Vagina (tissue), 2 donors: ENCODE measurements around the gene RTN4IP1. TPM values are rescaled to one million over a fixed set of nuclear protein-coding genes. Genes with fewer than 3 reads are reported as not detected.

Experiments used
- DNase-seq, 2 donors: peaks; one replicate each; pipeline ENCODE4 v3.0.0-alpha.2; 2017; ENCODE audit errors: extremely low spot score in 2 of 2
- H3K27ac ChIP-seq: fragments of 200-600 bp; sonication (generic); one replicate; pipeline ENCODE4 v1.5.1; 2019
- H3K27me3 ChIP-seq: fragments of 200-600 bp; sonication (generic); one replicate; pipeline ENCODE4 v1.5.1; 2019
- H3K36me3 ChIP-seq, 2 donors: fragments of 200-600 bp; sonication (generic); one replicate each; pipeline ENCODE4 v1.5.1; 2017 to 2019
- H3K4me1 ChIP-seq: fragments of 200-600 bp; sonication (generic); one replicate; pipeline ENCODE4 v1.5.1; 2019
- H3K4me3 ChIP-seq, 2 donors: fragments of 200-600 bp; sonication (generic); 1 replicate in 1 of 2; 2 replicates in 1 of 2; pipeline ENCODE4 v1.5.1; 2016 to 2019
- H3K9me3 ChIP-seq: fragments of 200-600 bp; sonication (generic); one replicate; pipeline ENCODE4 v1.5.1; 2019
- POLR2A ChIP-seq, 2 donors: fragments of 450-650 bp; IDR thresholded peaks; one replicate each; pipeline ENCODE4 v1.6.1; 2017; ENCODE audit warnings: antibody characterized with exemption in 2 of 2, mild to moderate bottlenecking in 2 of 2, moderate library complexity in 2 of 2
- POLR2AphosphoS5 ChIP-seq, 2 donors: sonication (generic); formaldehyde crosslinking; IDR thresholded peaks; one replicate each; pipeline ENCODE4 v1.9.0; 2017; ENCODE audit warnings: antibody characterized with exemption in 2 of 2, mild to moderate bottlenecking in 2 of 2, low read depth in 1 of 2; ENCODE audit not compliant: insufficient read depth in 1 of 2
- intact Hi-C: fragments of 100-400 bp; cut with DNase I; formaldehyde crosslinking; loops from one replicate; pipeline ENCODE4 v1.15.1; 2023
- total RNA-seq: library from RNA; depleted of rRNA; stranded (reverse); fragments of >200 nt; gene quantifications from one replicate; pipeline ENCODE4 v1.2.3, GENCODE V29; 2016
- TF ChIP-seq, protein P1 (sequence below), 3 experiments: fragments of 450-650 bp in 2 of 3; fragments of 200-600 bp in 1 of 3; sonication (generic) in 1 of 3; IDR thresholded peaks; one replicate each; pipeline ENCODE4 v1.5.1; 2017 to 2019; ENCODE audit warnings: antibody characterized with exemption in 3 of 3, mild to moderate bottlenecking in 2 of 3, moderate library complexity in 2 of 3

The RTN4IP1 gene
- total RNA-seq, 1 donor from 2014 or later: 2.9 TPM

DNA sequence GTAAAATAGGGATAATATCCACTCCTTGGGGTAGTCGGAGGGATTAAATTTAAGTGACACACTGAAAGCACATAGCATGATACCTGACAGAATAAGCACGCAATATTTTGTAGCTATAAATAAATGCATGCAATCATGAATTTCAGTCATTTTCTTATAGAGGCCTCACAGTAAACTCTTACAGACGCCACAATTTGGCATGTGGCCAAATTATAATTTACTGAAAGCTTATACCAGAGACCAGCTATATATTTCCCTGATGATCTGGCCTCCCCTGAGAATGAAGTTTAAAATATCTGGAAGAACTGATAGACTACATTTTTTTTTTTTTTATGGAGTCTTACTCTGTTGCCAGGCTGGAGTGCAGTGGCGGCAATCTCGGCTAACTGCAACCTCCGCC, 40.9 kb upstream of the RTN4IP1 start:
- intact Hi-C loops: no loop called here
- no peaks in the 10 kb centered on the region for H3K9me3 ChIP-seq
- H3K36me3 ChIP-seq: no peaks in the 10 kb centered on the region
- no peak for DNase-seq
- H3K4me1 ChIP-seq: no peaks in the 10 kb centered on the region
- H3K27me3 ChIP-seq: no peaks in the 10 kb centered on the region
- H3K4me3 ChIP-seq: no peak overlapping the region
- TF ChIP-seq, protein P1, sequence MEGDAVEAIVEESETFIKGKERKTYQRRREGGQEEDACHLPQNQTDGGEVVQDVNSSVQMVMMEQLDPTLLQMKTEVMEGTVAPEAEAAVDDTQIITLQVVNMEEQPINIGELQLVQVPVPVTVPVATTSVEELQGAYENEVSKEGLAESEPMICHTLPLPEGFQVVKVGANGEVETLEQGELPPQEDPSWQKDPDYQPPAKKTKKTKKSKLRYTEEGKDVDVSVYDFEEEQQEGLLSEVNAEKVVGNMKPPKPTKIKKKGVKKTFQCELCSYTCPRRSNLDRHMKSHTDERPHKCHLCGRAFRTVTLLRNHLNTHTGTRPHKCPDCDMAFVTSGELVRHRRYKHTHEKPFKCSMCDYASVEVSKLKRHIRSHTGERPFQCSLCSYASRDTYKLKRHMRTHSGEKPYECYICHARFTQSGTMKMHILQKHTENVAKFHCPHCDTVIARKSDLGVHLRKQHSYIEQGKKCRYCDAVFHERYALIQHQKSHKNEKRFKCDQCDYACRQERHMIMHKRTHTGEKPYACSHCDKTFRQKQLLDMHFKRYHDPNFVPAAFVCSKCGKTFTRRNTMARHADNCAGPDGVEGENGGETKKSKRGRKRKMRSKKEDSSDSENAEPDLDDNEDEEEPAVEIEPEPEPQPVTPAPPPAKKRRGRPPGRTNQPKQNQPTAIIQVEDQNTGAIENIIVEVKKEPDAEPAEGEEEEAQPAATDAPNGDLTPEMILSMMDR (IDR thresholded peaks at IDR 0.05): no peak
- TF ChIP-seq POLR2AphosphoS5 (IDR thresholded peaks at IDR 0.05; ENCODE audit: insufficient read depth in 1 of 2, low read depth in 1 of 2) (no peak), POLR2A (IDR thresholded peaks at IDR 0.05) (no peak)
- H3K27ac ChIP-seq: no peak overlapping the region

DNA sequence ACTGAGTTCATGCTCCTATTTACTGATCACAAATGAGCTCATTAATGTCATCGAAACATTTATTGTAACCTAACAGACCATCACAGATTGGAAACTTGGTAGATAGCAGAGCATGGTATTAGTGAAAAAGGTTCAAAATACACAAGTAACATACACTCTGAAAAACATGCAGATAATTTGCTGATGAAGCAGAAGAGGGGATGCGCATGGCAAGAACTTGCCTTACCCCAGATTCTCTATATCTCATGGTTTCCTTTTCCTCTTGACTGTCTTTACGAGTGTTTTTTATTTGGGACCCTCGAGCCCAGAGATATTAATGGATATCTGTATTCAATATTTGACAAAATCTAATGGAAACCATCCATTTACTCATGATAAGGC, 37.7 kb upstream of the RTN4IP1 start:
- Histone ChIP-seq H3K9me3 (no peaks in the 10 kb centered on the region), H3K4me3 (no peak overlapping the region), H3K27me3 (no peaks in the 10 kb centered on the region), H3K27ac (no peak overlapping the region), H3K4me1 (no peaks in the 10 kb centered on the region), H3K36me3 (peaks cover 0 to 12% of the 10 kb centered on the region in 2 donors)
- TF ChIP-seq POLR2AphosphoS5 (IDR thresholded peaks at IDR 0.05; ENCODE audit: insufficient read depth in 1 of 2, low read depth in 1 of 2) (no peak), POLR2A (IDR thresholded peaks at IDR 0.05) (no peak)
- TF ChIP-seq, protein P1 (IDR thresholded peaks at IDR 0.05): no peak
- intact Hi-C loops: no loop called here
- no peak for DNase-seq

DNA sequence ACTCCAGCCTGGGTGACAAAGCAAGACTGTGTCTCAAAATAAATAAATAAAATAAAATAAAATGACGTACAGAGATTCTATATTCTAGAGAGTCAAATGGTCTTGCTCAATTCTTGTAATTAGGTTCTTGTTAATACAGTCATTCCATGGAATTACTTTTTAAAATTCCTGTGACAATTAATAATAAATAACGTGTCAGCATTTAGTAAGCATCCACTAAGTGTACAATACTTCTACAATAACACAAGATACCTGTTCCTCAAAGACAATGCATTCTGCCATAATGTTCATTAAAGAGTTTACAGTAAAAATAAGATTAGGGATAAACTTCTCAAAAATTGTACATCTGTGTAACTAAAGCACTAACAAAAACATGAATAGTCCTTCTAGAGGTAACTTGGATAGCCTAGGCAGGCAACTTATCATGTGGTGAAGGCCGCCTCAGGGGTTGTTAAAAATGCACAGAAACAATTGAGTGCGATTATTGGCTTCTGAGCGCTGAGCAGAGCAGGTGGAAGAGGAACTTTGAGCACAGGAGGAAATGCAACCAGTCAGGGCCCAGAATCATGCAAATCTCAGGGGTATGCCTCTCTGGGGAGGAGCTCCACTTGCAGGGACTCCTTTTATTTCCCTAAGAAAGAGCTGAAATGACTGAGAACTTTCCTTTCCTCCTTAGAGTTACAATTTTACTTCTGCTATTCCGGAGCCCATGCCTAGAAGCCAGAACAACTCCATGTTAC, 37.2 kb upstream of the RTN4IP1 start:
- intact Hi-C loops: no loop called here
- no peaks in the 10 kb centered on the region for H3K27me3 ChIP-seq
- TF ChIP-seq POLR2AphosphoS5 (IDR thresholded peaks at IDR 0.05; ENCODE audit: insufficient read depth in 1 of 2, low read depth in 1 of 2) (no peak), POLR2A (IDR thresholded peaks at IDR 0.05) (no peak)
- TF ChIP-seq, protein P1 (IDR thresholded peaks at IDR 0.05): no peak
- H3K4me1 ChIP-seq: no peaks in the 10 kb centered on the region
- H3K9me3 ChIP-seq: no peaks in the 10 kb centered on the region
- peaks cover 0 to 14% of the 10 kb centered on the region in 2 donors for H3K36me3 ChIP-seq
- no peak for DNase-seq
- H3K27ac ChIP-seq: no peak overlapping the region
- H3K4me3 ChIP-seq: no peak overlapping the region

DNA sequence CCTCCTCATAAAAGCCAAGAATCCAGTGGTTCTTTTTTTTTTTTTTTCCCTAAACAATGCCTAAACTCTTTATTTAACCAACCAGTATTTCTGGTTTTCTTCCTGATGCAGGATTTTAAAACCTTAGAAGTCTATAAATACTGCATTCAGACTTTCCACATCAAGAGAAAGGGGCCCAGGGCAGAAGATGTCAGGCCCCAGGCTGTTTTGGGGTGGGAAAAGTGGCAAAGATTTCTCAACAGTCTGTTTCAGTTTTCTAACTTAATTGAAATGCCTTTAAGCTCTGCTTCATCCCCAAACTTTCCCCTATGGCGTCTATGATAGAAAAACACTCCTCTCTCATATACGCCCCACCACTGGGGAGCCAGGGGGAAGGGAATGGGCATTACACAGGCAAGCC, 33.2 kb upstream of the RTN4IP1 start:
- no peak overlapping the region for H3K4me3 ChIP-seq
- H3K27ac ChIP-seq: no peak overlapping the region
- no peaks in the 10 kb centered on the region for H3K27me3 ChIP-seq
- H3K36me3 ChIP-seq: peaks cover 0 to 41% of the 10 kb centered on the region in 2 donors
- TF ChIP-seq POLR2AphosphoS5 (IDR thresholded peaks at IDR 0.05; ENCODE audit: insufficient read depth in 1 of 2, low read depth in 1 of 2) (no peak), POLR2A (IDR thresholded peaks at IDR 0.05) (no peak)
- TF ChIP-seq, protein P1 (IDR thresholded peaks at IDR 0.05): no peak
- no peak for DNase-seq
- no peaks in the 10 kb centered on the region for H3K4me1 ChIP-seq
- peaks cover 6% of the 10 kb centered on the region for H3K9me3 ChIP-seq
- intact Hi-C loops: no loop called here

DNA sequence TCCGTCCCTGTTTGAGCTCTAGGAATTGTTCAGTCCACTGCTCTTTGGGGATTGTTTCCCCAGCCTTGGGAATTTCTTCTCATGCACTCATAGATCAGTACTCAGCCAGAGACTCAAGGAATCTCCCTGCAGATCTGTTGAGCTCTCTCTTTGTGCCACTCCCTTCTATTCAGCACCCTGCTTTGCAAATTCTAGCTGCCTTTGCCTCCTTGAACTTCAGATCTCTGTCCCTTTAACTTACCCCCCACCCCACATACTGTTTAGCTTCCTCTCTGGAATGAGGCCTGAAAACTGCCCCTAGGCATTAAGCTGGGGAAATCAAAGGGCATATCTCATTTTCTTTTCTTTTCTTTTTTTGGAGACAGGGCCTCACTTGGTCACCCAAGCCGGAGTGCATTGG, 30.6 kb upstream of the RTN4IP1 start:
- TF ChIP-seq POLR2AphosphoS5 (IDR thresholded peaks at IDR 0.05; ENCODE audit: insufficient read depth in 1 of 2, low read depth in 1 of 2): no peak
- no peak for TF ChIP-seq POLR2A (IDR thresholded peaks at IDR 0.05)
- TF ChIP-seq, protein P1 (IDR thresholded peaks at IDR 0.05): no peak
- Histone ChIP-seq H3K27ac (no peak overlapping the region), H3K36me3 (peaks cover 0 to 62% of the 10 kb centered on the region in 2 donors), H3K4me1 (no peaks in the 10 kb centered on the region), H3K4me3 (no peak overlapping the region), H3K27me3 (no peaks in the 10 kb centered on the region), H3K9me3 (peaks cover 6% of the 10 kb centered on the region)
- no peak for DNase-seq
- intact Hi-C loops: no loop called here
